H1 (cell line): ENCODE results near the gene PCDHGA1. TPM values are rescaled to one million over a fixed set of nuclear protein-coding genes. Genes with fewer than 3 reads are reported as not detected.

ENCODE experiments used
- CTCF ChIA-PET: fragments of 300-600 bp; sonication (Branson Sonifier 250); formaldehyde crosslinking; loops from one replicate; lab custom pipeline; 2021; ENCODE audit not compliant: partially characterized antibody; lab: Charles Lee
- POLR2A ChIA-PET: fragments of 300-600 bp; sonication (Branson Sonifier 250); formaldehyde crosslinking; loops from one replicate; lab custom pipeline; 2021; ENCODE audit warnings: inconsistent platforms; ENCODE audit not compliant: partially characterized antibody; lab: Charles Lee
- DNase-seq, 2 experiments: peaks; one replicate each; pipeline versions ENCODE4 v3.0.0 to v3.0.0-alpha.2; 2010 to 2022; ENCODE audit warnings: low spot score in 2 of 2, low read depth in 1 of 2, mixed read lengths in 1 of 2
- FAIRE-seq: peaks from 2 replicates; lab custom pipeline; 2011; peaks lifted over from hg19 to GRCh38; lab: Jason Lieb, UNC
- H2AFZ ChIP-seq: 2 replicates; pipeline ENCODE4 v1.8.1; 2012; ENCODE audit warnings: low read length, inconsistent platforms
- H2AK5ac ChIP-seq: 2 replicates; pipeline ENCODE4 v1.6.1; 2013; ENCODE audit warnings: low read depth, low read length
- H2BK120ac ChIP-seq: replicated peaks from 2 replicates; pipeline ENCODE3; 2013; ENCODE audit warnings: low read depth, low read length, inconsistent platforms
- H2BK12ac ChIP-seq: 2 replicates; pipeline ENCODE4 v1.6.1; 2013; ENCODE audit warnings: low read depth, low read length
- H2BK15ac ChIP-seq: 2 replicates; pipeline ENCODE4 v1.6.1; 2013; ENCODE audit warnings: low read length
- H2BK20ac ChIP-seq: 2 replicates; pipeline ENCODE4 v1.6.1; 2013; ENCODE audit warnings: low read length
- H2BK5ac ChIP-seq: 2 replicates; pipeline ENCODE4 v1.6.1; 2013; ENCODE audit warnings: low read depth, low read length
- H3K14ac ChIP-seq: 2 replicates; pipeline ENCODE4 v1.6.1; 2013; ENCODE audit warnings: inconsistent platforms; ENCODE audit not compliant: insufficient read length
- H3K18ac ChIP-seq: 2 replicates; pipeline ENCODE4 v1.6.1; 2013; ENCODE audit warnings: low read length; ENCODE audit errors: extremely low read depth
- H3K23ac ChIP-seq: 2 replicates; pipeline ENCODE4 v1.6.1; 2013; ENCODE audit warnings: inconsistent platforms; ENCODE audit not compliant: insufficient read length
- H3K23me2 ChIP-seq: 2 replicates; pipeline ENCODE4 v1.6.1; 2013; ENCODE audit warnings: low read depth, low read length
- H3K27ac ChIP-seq: 2 replicates; pipeline ENCODE4 v1.6.1; 2011; ENCODE audit warnings: low read depth, low read length, inconsistent platforms
- H3K27me3 ChIP-seq, 4 experiments: replicated peaks in 1 of 4; 1 replicate in 1 of 4; 2 replicates in 3 of 4; pipeline versions ENCODE4 v1.6.1 to v1.8.1; 2011 to 2013; ENCODE audit warnings: low read length in 3 of 4, mild to moderate bottlenecking in 3 of 4, inconsistent platforms in 2 of 4, mixed read lengths in 2 of 4, moderate library complexity in 1 of 4; ENCODE audit not compliant: control insufficient read depth in 3 of 4, insufficient read depth in 3 of 4; ENCODE audit errors: extremely low read depth in 1 of 4
- H3K36me3 ChIP-seq, 4 experiments: 2 replicates each; pipeline versions ENCODE4 v1.6.1 to v1.8.1; 2011 to 2013; ENCODE audit warnings: mild to moderate bottlenecking in 4 of 4, low read length in 3 of 4, moderate library complexity in 2 of 4, control low read depth in 1 of 4, inconsistent platforms in 1 of 4; ENCODE audit not compliant: insufficient read depth in 4 of 4, control insufficient read depth in 2 of 4
- H3K4ac ChIP-seq: replicated peaks from 2 replicates; pipeline ENCODE3; 2013; ENCODE audit warnings: low read length, low read depth, mixed read lengths, inconsistent platforms; ENCODE audit not compliant: insufficient read length
- H3K4me1 ChIP-seq, 4 experiments: replicated peaks in 1 of 4; 1 replicate in 1 of 4; 2 replicates in 3 of 4; pipeline versions ENCODE4 v1.6.1 to v1.8.1; 2011 to 2013; ENCODE audit warnings: low read length in 3 of 4, inconsistent platforms in 2 of 4, mixed read lengths in 1 of 4; ENCODE audit not compliant: insufficient read depth in 4 of 4, control insufficient read depth in 3 of 4
- H3K4me2 ChIP-seq, 2 experiments: 2 replicates each; pipeline versions ENCODE4 v1.6.1 to v1.8.1; 2011 to 2013; ENCODE audit warnings: low read depth in 2 of 2, low read length in 2 of 2, control low read depth in 1 of 2, inconsistent platforms in 1 of 2, mild to moderate bottlenecking in 1 of 2; ENCODE audit not compliant: insufficient read depth in 1 of 2
- H3K4me3 ChIP-seq, 4 experiments: fragments of 200-600, 300-600 bp in 1 of 4; sonication (generic), shearing (Covaris generic), sonication (Bioruptor Twin) in 1 of 4; 2 replicates each; pipeline versions ENCODE4 v1.5.1 to v1.8.1; 2011 to 2016; ENCODE audit warnings: low read length in 4 of 4, low read depth in 3 of 4, control low read depth in 2 of 4, inconsistent platforms in 2 of 4, mild to moderate bottlenecking in 2 of 4, mixed read lengths in 1 of 4, moderate library complexity in 1 of 4; ENCODE audit not compliant: insufficient read depth in 2 of 4; ENCODE audit errors: extremely low read depth in 1 of 4
- H3K56ac ChIP-seq: replicated peaks from 2 replicates; pipeline ENCODE3; 2013; ENCODE audit warnings: low read depth, mild to moderate bottlenecking, mixed read lengths, low read length, inconsistent platforms; ENCODE audit not compliant: insufficient read length
- H3K79me1 ChIP-seq: 2 replicates; pipeline ENCODE4 v1.6.1; 2013; ENCODE audit warnings: low read depth, low read length, control low read depth
- H3K79me2 ChIP-seq, 2 experiments: 2 replicates each; pipeline versions ENCODE4 v1.6.1 to v1.8.1; 2012 to 2013; ENCODE audit warnings: low read length in 2 of 2, mild to moderate bottlenecking in 2 of 2, inconsistent platforms in 1 of 2; ENCODE audit not compliant: insufficient read depth in 2 of 2, control insufficient read depth in 1 of 2
- H3K9ac ChIP-seq, 4 experiments: replicated peaks in 1 of 4; 1 replicate in 1 of 4; 2 replicates in 3 of 4; pipeline versions ENCODE4 v1.6.1 to v1.8.1; 2011 to 2013; ENCODE audit warnings: low read depth in 3 of 4, low read length in 3 of 4, control low read depth in 2 of 4, mild to moderate bottlenecking in 2 of 4, moderate library complexity in 2 of 4, inconsistent platforms in 1 of 4; ENCODE audit errors: extremely low read depth in 1 of 4
- H3K9me3 ChIP-seq, 2 experiments: 2 replicates each; pipeline versions ENCODE4 v1.6.1 to v1.8.1; 2012 to 2013; ENCODE audit warnings: mild to moderate bottlenecking in 2 of 2, moderate library complexity in 2 of 2, control low read depth in 1 of 2, inconsistent platforms in 1 of 2, low read depth in 1 of 2, low read length in 1 of 2, mixed read lengths in 1 of 2; ENCODE audit not compliant: insufficient read depth in 2 of 2
- H4K20me1 ChIP-seq, 2 experiments: replicated peaks in 1 of 2; 2 replicates each; pipeline versions ENCODE3 to v1.8.1; 2011 to 2013; ENCODE audit warnings: inconsistent platforms in 2 of 2, low read length in 2 of 2, mild to moderate bottlenecking in 1 of 2; ENCODE audit not compliant: insufficient read depth in 2 of 2, control insufficient read depth in 1 of 2
- H4K5ac ChIP-seq: 2 replicates; pipeline ENCODE4 v1.6.1; 2013; ENCODE audit warnings: low read length, low read depth, mixed read lengths, inconsistent platforms; ENCODE audit not compliant: insufficient read length
- H4K8ac ChIP-seq: 2 replicates; pipeline ENCODE4 v1.8.0; 2013; ENCODE audit warnings: mild to moderate bottlenecking, moderate library complexity, low read length, inconsistent platforms; ENCODE audit not compliant: insufficient read depth; ENCODE audit errors: extremely low read depth
- H4K91ac ChIP-seq: replicated peaks from 2 replicates; pipeline ENCODE3; 2013; ENCODE audit warnings: low read length, mixed read lengths, inconsistent platforms; ENCODE audit not compliant: insufficient read length
- WGBS, 2 experiments: shearing (Covaris generic) in 1 of 2; methylation state at CpG; one replicate each; pipeline versions ENCODE4 v1.1.6 to v1.1.7; 2013 to 2015; ENCODE audit warnings: low lambda C conversion rate in 2 of 2, mixed read lengths in 2 of 2, inconsistent platforms in 1 of 2, low coverage in 1 of 2, missing lambda C conversion rate in 1 of 2; ENCODE audit not compliant: insufficient replicate concordance in 2 of 2, insufficient coverage in 1 of 2, insufficient read length in 1 of 2; ENCODE audit errors: extremely low coverage in 1 of 2, missing lambda C conversion rate in 1 of 2; 5-methylcytosine and 5-hydroxymethylcytosine counted together
- polyA plus RNA-seq, 7 experiments: library from polyadenylated mRNA; depleted of rRNA in 3 of 7; stranded (reverse) in 5 of 7; unstranded in 2 of 7; fragments of >200 nt in 5 of 7; fragments of 200-250 nt in 2 of 7; gene quantifications; 1 replicate in 5 of 7; 2 replicates in 1 of 7; 4 replicates in 1 of 7; pipeline versions ENCODE4 v1.2.1 to v1.2.3, GENCODE V29; 2011 to 2013; ENCODE audit warnings: missing spikeins in 2 of 7, mixed read lengths in 2 of 7
- total RNA-seq: library from RNA; stranded (reverse); fragmentation: NEBNext Ultra II Directional; extraction: Animal tissue kit (Norgen Biotek cat#: 25700); gene quantifications from 2 replicates; pipeline ENCODE4 v1.2.1, GENCODE V29; 2021

Gene PCDHGA1
- total and polyA plus RNA-seq, 2 of the 8 experiments (the other 6 are each of a cell fraction or from before 2014, with no cell fraction given), result 0.57 to 0.89 TPM

GRCh38 chr5:141519605-141520565, 189.6 kb downstream of the PCDHGA1 start:
- no peak overlapping the region for H3K56ac ChIP-seq
- H4K91ac ChIP-seq, result no peak overlapping the region
- H3K27me3 ChIP-seq, result no peaks in the 10 kb centered on the region
- H3K4me2 ChIP-seq, result no peak overlapping the region
- no peak overlapping the region for H3K14ac ChIP-seq
- no peak overlapping the region for H4K8ac ChIP-seq
- H3K4me1 ChIP-seq, result peaks cover 2 to 13% (median 8%) of the 10 kb centered on the region in 4 experiments
- no peak overlapping the region for H2BK20ac ChIP-seq
- no peak overlapping the region for H3K4ac ChIP-seq
- no peak overlapping the region for H3K23ac ChIP-seq
- H3K79me1 ChIP-seq, result no peaks in the 10 kb centered on the region
- ChIA-PET POLR2A (interaction anchor here (1.3 kb wide), 1 partner anchor 12 kb away, joined by 3 read pairs; no protein-coding TSS in a partner anchor), CTCF (interaction anchor here (0.6 to 50.9 kb wide), 17 partner anchors 8 to 327 kb away, joined by 3 to 1236 read pairs (median 4); partner anchors contain the start of genes PCDHB10, PCDHGA10, PCDHGA11 and PCDHGA12)
- H2BK15ac ChIP-seq, result no peak overlapping the region
- H4K20me1 ChIP-seq, result no peaks in the 10 kb centered on the region
- DNase-seq (no peak), FAIRE-seq (no peak)
- H2AK5ac ChIP-seq, result no peak overlapping the region
- H3K9me3 ChIP-seq, result no peaks in the 10 kb centered on the region
- peaks cover 16 to 45% (median 31%) of the 10 kb centered on the region in 4 experiments for H3K36me3 ChIP-seq
- no peak overlapping the region for H2BK12ac ChIP-seq
- no peak overlapping the region for H3K27ac ChIP-seq
- no peak overlapping the region for H4K5ac ChIP-seq
- H2BK5ac ChIP-seq, result no peak overlapping the region
- H2BK120ac ChIP-seq, result no peak overlapping the region
- no peak overlapping the region for H3K18ac ChIP-seq
- no peaks in the 10 kb centered on the region for H3K23me2 ChIP-seq
- no peak overlapping the region for H3K4me3 ChIP-seq
- H3K79me2 ChIP-seq, result no peaks in the 10 kb centered on the region
- H2AFZ ChIP-seq, result no peak overlapping the region
- 82% methylated on average over 3 of the region's 3 CpGs; no CpG with 5 or more reads in 1 of the 2 experiments for WGBS, 2 experiments
- no peak overlapping the region for H3K9ac ChIP-seq
